K562 (cell line): ENCODE data around the gene SLC9A3. TPM values are rescaled to one million over a fixed set of nuclear protein-coding genes. Genes with fewer than 3 reads are reported as not detected.

Experiments
- ATAC-seq: fragments of 200-7000 bp; cut with Tn5 transposase; 3 replicates; pipeline ENCODE4 v1.9.1; 2020; ENCODE audit warnings: moderate library complexity
- BruUV-seq: library from RNA; stranded (reverse); fragments of 400-500 nt; replicated peaks from 2 replicates; lab custom pipeline; 2021; lab: Mats Ljungman, UMichigan
- CTCF ChIA-PET: fragments of 300-600 bp; formaldehyde crosslinking; extraction: SDS; loops from one replicate; lab custom pipeline; 2021; ENCODE audit warnings: low intra/inter-chr PET ratio; lab: Yijun Ruan, JAX
- POLR2A ChIA-PET: fragments of 300-600, 350-650 bp; sonication (Branson Sonifier 250); formaldehyde crosslinking; extraction: SDS; loops from one replicate; lab custom pipeline; 2021; ENCODE audit warnings: antibody characterized with exemption, inconsistent platforms; lab: Yijun Ruan, JAX
- DNase-seq, 4 experiments: peaks; one replicate each; pipeline versions ENCODE4 v3.0.0 to v3.0.0-alpha.2; 2011 to 2018; ENCODE audit warnings: low spot score in 3 of 4, mixed read lengths in 3 of 4; ENCODE audit errors: extremely low read depth in 1 of 4
- FAIRE-seq: peaks from 2 replicates; lab custom pipeline; 2011; peaks lifted over from hg19 to GRCh38; lab: Jason Lieb, UNC
- H2AFZ ChIP-seq: 2 replicates; pipeline ENCODE4 v1.6.0; 2011; ENCODE audit warnings: low read depth, low read length, control low read depth, inconsistent platforms
- H3K27ac ChIP-seq: fragments of 200-600 bp; 3 replicates; pipeline ENCODE4 v1.8.0; 2011; ENCODE audit warnings: low read depth, mild to moderate bottlenecking, control low read depth, inconsistent platforms, low read length, moderate library complexity, mixed read lengths; ENCODE audit errors: extremely low read depth
- H3K27me3 ChIP-seq, 2 experiments: fragments of 300-600 bp in 1 of 2; 2 replicates in 1 of 2; 3 replicates in 1 of 2; pipeline versions ENCODE4 v1.6.0 to v1.8.0; 2011; ENCODE audit warnings: inconsistent platforms in 2 of 2, low read length in 2 of 2, mild to moderate bottlenecking in 1 of 2, mixed read lengths in 1 of 2, moderate library complexity in 1 of 2; ENCODE audit not compliant: control insufficient read depth in 2 of 2, insufficient read depth in 2 of 2
- H3K36me3 ChIP-seq: fragments of 300-600 bp; 3 replicates; pipeline ENCODE4 v1.8.0; 2011; ENCODE audit warnings: mild to moderate bottlenecking, low read length, inconsistent platforms; ENCODE audit not compliant: control insufficient read depth, insufficient read depth
- H3K4me1 ChIP-seq, 2 experiments: fragments of 200-600 bp in 1 of 2; replicated peaks in 1 of 2; 2 replicates in 1 of 2; 3 replicates in 1 of 2; pipeline versions ENCODE4 v1.5.1 to v1.8.0; 2011; ENCODE audit warnings: inconsistent platforms in 2 of 2, low read length in 2 of 2, mild to moderate bottlenecking in 1 of 2, mixed read lengths in 1 of 2, moderate library complexity in 1 of 2; ENCODE audit not compliant: control insufficient read depth in 2 of 2, insufficient read depth in 2 of 2
- H3K4me2 ChIP-seq: 2 replicates; pipeline ENCODE4 v1.6.1; 2011; ENCODE audit warnings: low read length, control low read depth, inconsistent platforms, mixed read lengths; ENCODE audit not compliant: insufficient read depth
- H3K4me3 ChIP-seq: fragments of 200-600 bp; sonication (generic), shearing (Covaris generic); 2 replicates; pipeline ENCODE4 v1.5.1; 2016; ENCODE audit warnings: control low read depth, inconsistent platforms
- H3K79me2 ChIP-seq: fragments of 200-600 bp; 3 replicates; pipeline ENCODE4 v1.8.0; 2011; ENCODE audit warnings: low read length, inconsistent platforms; ENCODE audit not compliant: control insufficient read depth, insufficient read depth
- H3K9ac ChIP-seq, 2 experiments: 2 replicates each; pipeline versions ENCODE4 v1.6.0 to v1.6.1; 2011; ENCODE audit warnings: low read depth in 2 of 2, low read length in 2 of 2, control low read depth in 1 of 2, inconsistent platforms in 1 of 2, mild to moderate bottlenecking in 1 of 2, mixed read lengths in 1 of 2; ENCODE audit not compliant: insufficient read depth in 1 of 2
- H3K9me1 ChIP-seq: one replicate; pipeline ENCODE4 v1.6.0; 2011; ENCODE audit warnings: inconsistent platforms, mild to moderate bottlenecking, low read length, moderate library complexity; ENCODE audit not compliant: control insufficient read depth, insufficient read depth
- H3K9me3 ChIP-seq: replicated peaks from 2 replicates; pipeline ENCODE4 v1.5.1; 2011; ENCODE audit warnings: low read depth, low read length, inconsistent platforms; ENCODE audit not compliant: control insufficient read depth, insufficient read depth
- H4K20me1 ChIP-seq: replicated peaks from 2 replicates; pipeline ENCODE4 v1.6.1; 2011; ENCODE audit warnings: low read length, inconsistent platforms, mixed read lengths; ENCODE audit not compliant: control insufficient read depth, insufficient read depth
- E2F4 ChIP-seq: sonication (generic); formaldehyde crosslinking; IDR thresholded peaks from 2 replicates; pipeline ENCODE4 v1.8.0; 2022; ENCODE audit warnings: mild to moderate bottlenecking, low read depth, missing genetic modification reagents
- FOS ChIP-seq: IDR thresholded peaks from 3 replicates; pipeline ENCODE4 v1.6.1; 2011; ENCODE audit not compliant: insufficient read length; ENCODE audit errors: extremely low read depth
- MTF1 ChIP-seq: fragments of 250-450 bp; sonication (Bioruptor Pico); IDR thresholded peaks from 2 replicates; pipeline ENCODE4 v1.9.0; 2021; ENCODE audit warnings: moderate library complexity, mild to moderate bottlenecking, inconsistent platforms, borderline replicate concordance
- NKRF ChIP-seq: fragments of 450-650 bp; IDR thresholded peaks from 2 replicates; pipeline ENCODE4 v1.6.1; 2016; ENCODE audit warnings: borderline replicate concordance
- SMAD2 ChIP-seq: fragments of 150-350 bp; IDR thresholded peaks from 2 replicates; pipeline ENCODE4 v1.6.1; 2014; ENCODE audit warnings: low read depth, mild to moderate bottlenecking, low read length
- ZNF184 ChIP-seq: sonication (generic); formaldehyde crosslinking; IDR thresholded peaks from 2 replicates; pipeline ENCODE4 v1.5.0; 2020; ENCODE audit warnings: missing genetic modification reagents
- WGBS: fragments of 100-300 bp; shearing (Covaris generic); methylation state at CpG from one replicate; pipeline ENCODE4 v1.1.6; 2016; ENCODE audit warnings: low coverage, mixed read lengths; ENCODE audit not compliant: insufficient coverage; ENCODE audit errors: missing lambda C conversion rate; 5-methylcytosine and 5-hydroxymethylcytosine counted together
- in situ Hi-C: fragments of 300-500 bp; cut with MboI; formaldehyde crosslinking; loops from 4 replicates; pipeline ENCODE4 v1.15.0; 2018; ENCODE audit warnings: inconsistent platforms, mixed read lengths
- intact Hi-C: fragments of 100-400 bp; cut with micrococcal nuclease; formaldehyde crosslinking; loops from 2 replicates; pipeline ENCODE4 v1.14.2; 2022
- polyA plus RNA-seq, 8 experiments: library from polyadenylated mRNA; depleted of rRNA in 4 of 8; stranded (reverse) in 5 of 8; unstranded in 3 of 8; fragments of >200 nt; fragmentation: Nextera tagmentation in 2 of 8; fragmentation: Illumina TruSeq in 1 of 8; extraction: Ambion mirVana in 2 of 8; extraction: Trizol in 1 of 8; gene quantifications; 2 replicates each; pipeline versions ENCODE4 v1.2.1 to v1.2.3, GENCODE V29; 2011 to 2014; ENCODE audit warnings: inconsistent platforms in 1 of 8, missing spikeins in 1 of 8
- total RNA-seq, 7 experiments: library from RNA; depleted of rRNA in 6 of 7; stranded (reverse); fragments of >200 nt in 6 of 7; fragmentation: Illumina TruSeq in 2 of 7; extraction: Trizol in 2 of 7; gene quantifications; 2 replicates each; pipeline versions ENCODE4 v1.2.1 to v1.2.3, GENCODE V29; 2011 to 2021; ENCODE audit warnings: low replicate concordance in 1 of 7

SLC9A3 gene
- total and polyA plus RNA-seq, 9 of the 15 experiments (the other 6 are each of a cell fraction or from before 2014, with no cell fraction given): 1.5 to 5.8 (median 3.7) TPM; not detected in 2

- no peak for TF ChIP-seq NKRF
- no peak for TF ChIP-seq ZNF184 (CRISPR knock-in tag)
- no peak for TF ChIP-seq MTF1 (CRISPR knock-in tag)
- no peak for TF ChIP-seq SMAD2
These were observed 13.4 kb upstream of the SLC9A3 start (continued) for GRCh38 chr5:537621-538071.

GRCh38 chr5:537098-537497, 12.8 kb upstream of the SLC9A3 start:
- POLR2A ChIA-PET: no interaction called here
- intact Hi-C loops: no loop called here
- Histone ChIP-seq H3K79me2 (no peaks in the 10 kb centered on the region), H4K20me1 (peaks cover 40% of the 10 kb centered on the region), H3K27me3 (peaks cover 64 to 89% of the 10 kb centered on the region in 2 experiments)
- DNase-seq: no peak
- no TSS peak for BruUV-seq
- TF ChIP-seq FOS: no peak
- TF ChIP-seq E2F4 (CRISPR knock-in tag): no peak
- TF ChIP-seq, all 486 proteins: peak for 0
- no peaks in the 10 kb centered on the region for H3K9me1 ChIP-seq
- FAIRE-seq (no peak), ATAC-seq (no peak)
- H3K9me3 ChIP-seq: no peaks in the 10 kb centered on the region
- no peak overlapping the region for H3K9ac ChIP-seq
- H3K4me1 ChIP-seq: peaks cover 0 to 67% of the 10 kb centered on the region in 2 experiments; a peak in 2 of 5 replicates
- H3K4me2 ChIP-seq: no peak overlapping the region
- H2AFZ ChIP-seq: no peak overlapping the region
- H3K4me3 ChIP-seq: no peak overlapping the region
- in situ Hi-C loops: no loop called here
- H3K27ac ChIP-seq: no peak overlapping the region
- no peaks in the 10 kb centered on the region for H3K36me3 ChIP-seq
- CTCF ChIA-PET: no interaction called here
- WGBS: 30% methylated on average over 20 of the region's 22 CpGs
